Astrocyte of the cerebellum (primary cell): Measurements from ENCODE around the gene UCMA.
A peak's percentile ranks its signal among the peaks of the same experiment; 100 is the strongest.

Experiments
- DNase-seq: peaks from one replicate; pipeline ENCODE4 v3.0.0-alpha.2; 2011; ENCODE audit warnings: low read depth
- H3K4me3 ChIP-seq: 2 replicates; pipeline ENCODE4 v1.5.1; 2011; ENCODE audit warnings: mild to moderate bottlenecking, low read depth, low read length, moderate library complexity
- CTCF ChIP-seq: IDR thresholded peaks from 2 replicates; pipeline ENCODE4 v1.5.1; 2012; ENCODE audit warnings: low read length, low read depth, moderate library complexity, mild to moderate bottlenecking; ENCODE audit errors: missing control alignments
- in situ Hi-C: cut with HindIII; loops from 2 replicates; pipeline ENCODE4 v1.10.0; 2017; ENCODE audit warnings: low sequenced_read_pairs

The UCMA gene

GRCh38 chr10:13213163-13213562 is 21.0 kb downstream of the UCMA start:
- no peak for TF ChIP-seq CTCF
- no peak for DNase-seq
- H3K4me3 ChIP-seq: no peak overlapping the region
- in situ Hi-C loops: no loop called here

DNA sequence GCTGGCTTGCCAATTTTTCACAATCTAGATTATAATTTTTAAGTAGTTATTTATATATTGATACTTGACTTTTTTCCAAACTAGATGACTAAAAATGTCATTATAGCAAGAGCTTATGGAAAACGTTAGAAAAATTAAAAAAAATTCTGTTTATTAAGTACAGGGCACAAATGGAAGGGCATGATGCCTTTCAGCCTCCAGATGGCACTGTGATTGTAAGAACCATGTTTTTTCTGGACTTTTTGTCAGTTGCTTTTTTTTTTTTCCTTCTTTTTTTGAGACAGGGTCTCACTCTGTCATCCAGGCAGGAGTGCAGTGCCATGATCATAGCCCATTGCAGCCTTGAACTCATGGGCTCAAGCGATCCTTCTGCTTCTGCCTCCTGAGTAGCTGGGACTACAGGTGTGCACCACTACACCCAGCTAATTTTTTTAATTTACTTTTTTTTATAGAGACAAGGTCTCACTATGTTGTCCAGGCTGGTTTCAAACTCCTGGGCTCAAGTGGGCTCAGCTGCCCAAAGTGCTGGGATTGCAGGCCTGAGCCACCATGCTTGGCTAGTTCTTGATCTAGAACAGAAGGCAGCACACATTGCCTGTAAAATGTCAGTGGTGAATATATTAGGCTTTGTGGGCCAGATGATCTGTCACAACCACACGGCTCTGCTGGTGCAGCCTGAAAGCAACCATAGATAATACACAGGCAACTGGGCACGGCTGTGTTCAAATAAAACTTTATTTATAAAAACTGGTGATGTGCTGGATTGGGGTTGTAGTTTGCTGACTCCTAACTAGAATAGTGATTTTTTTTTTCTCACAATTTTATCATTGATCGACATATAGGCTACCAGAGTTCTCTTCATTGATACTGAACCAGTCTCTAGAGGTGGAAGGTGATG is 27.4 kb downstream of the UCMA start:
- in situ Hi-C loops: no loop called here
- DNase-seq: peak; percentile 45
- H3K4me3 ChIP-seq: no peak overlapping the region
- peak; percentile 65 for TF ChIP-seq CTCF

GRCh38 chr10:13206091-13206490 is 28.1 kb downstream of the UCMA start:
- TF ChIP-seq CTCF: no peak
- in situ Hi-C loops: no loop called here
- no peak overlapping the region for H3K4me3 ChIP-seq
- no peak for DNase-seq

- DNase-seq: no peak
- TF ChIP-seq CTCF: no peak
- in situ Hi-C loops: no loop called here
These were observed 33.0 kb downstream of the UCMA start for GRCh38 chr10:13201132-13201531.

DNA sequence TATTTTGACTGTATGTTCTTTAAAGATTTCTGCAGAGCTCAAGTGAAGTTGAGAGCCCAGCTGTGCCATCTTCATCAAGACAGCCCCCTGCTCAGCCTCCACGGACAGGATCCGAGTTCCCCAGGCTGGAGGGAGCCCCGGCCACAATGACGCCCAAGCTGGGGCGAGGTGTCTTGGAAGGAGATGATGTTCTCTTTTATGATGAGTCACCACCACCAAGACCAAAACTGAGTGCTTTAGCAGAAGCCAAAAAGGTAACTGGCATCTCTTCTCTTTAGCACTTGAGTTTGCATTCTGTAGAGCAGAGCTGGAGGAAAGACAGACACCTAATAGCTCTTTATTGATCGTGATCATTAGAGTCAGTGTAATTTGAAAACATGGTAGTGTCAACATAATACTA is 39.2 kb downstream of the UCMA start:
- DNase-seq: no peak
- in situ Hi-C loops: no loop called here
- TF ChIP-seq CTCF: no peak
- no peak overlapping the region for H3K4me3 ChIP-seq

More at GRCh38 chr10:13201132-13201531, 33.0 kb downstream of the UCMA start:
- H3K4me3 ChIP-seq: no peak overlapping the region

GRCh38 chr10:13193637-13194036 is 40.5 kb downstream of the UCMA start:
- DNase-seq: no peak
- TF ChIP-seq CTCF: no peak
- in situ Hi-C loops: loop anchor here (5.0 kb wide), 1 partner anchor 51 kb away; no protein-coding TSS in a partner anchor
- H3K4me3 ChIP-seq: no peak overlapping the region
